ENCODE measurements around the gene PARD6G. TPM values are rescaled to one million over a fixed set of nuclear protein-coding genes. Genes with fewer than 3 reads are reported as not detected.

PARD6G gene
- total RNA-seq (2022; extraction: Qiagen RNA extraction) = 1.9 to 3.4 TPM (median 2.7 TPM) in 5 replicates

GRCh38 chr18:80247393-80247841 lies at the start of gene PARD6G:
PARD6G (minus strand) TSS chr18:80247514; CDS start chr18:80247348, 166 bp downstream.

GRCh38 chr18:80108739-80109675 lies 138.3 kb downstream of the PARD6G start, which contains the start of gene ADNP2:
ADNP2 (plus strand) TSS chr18:80109262; CDS start chr18:80117543, 8,281 bp downstream.

Other genes with a start within 250 kb of the PARD6G start
- 28.1 to 32.0 TPM (median 29.3 TPM) in 5 replicates for gene RBFA, start 213.1 kb downstream of the PARD6G start, total RNA-seq (2022; extraction: Qiagen RNA extraction)
- 10.1 to 13.8 TPM (median 11.6 TPM) in 5 replicates for gene ADNP2, start 138.3 kb downstream of the PARD6G start, total RNA-seq (2022; extraction: Qiagen RNA extraction)

All from A549 treated with Hydrocortisone at 1 μM for 4 hours (cell line).